Femur (tissue), 1 donor: ENCODE measurements around the gene SHLD2.
A peak's percentile ranks its signal among the peaks of the same experiment; 100 is the strongest.
"Not testable (repeated sequence)": the region's sequence is repeated elsewhere in the genome, so short reads cannot be mapped to it uniquely, and the experiment has no call there.

Experiments
- DNase-seq: peaks from one replicate; pipeline ENCODE4 v3.0.0-alpha.2; 2017

SHLD2 gene, protein sequence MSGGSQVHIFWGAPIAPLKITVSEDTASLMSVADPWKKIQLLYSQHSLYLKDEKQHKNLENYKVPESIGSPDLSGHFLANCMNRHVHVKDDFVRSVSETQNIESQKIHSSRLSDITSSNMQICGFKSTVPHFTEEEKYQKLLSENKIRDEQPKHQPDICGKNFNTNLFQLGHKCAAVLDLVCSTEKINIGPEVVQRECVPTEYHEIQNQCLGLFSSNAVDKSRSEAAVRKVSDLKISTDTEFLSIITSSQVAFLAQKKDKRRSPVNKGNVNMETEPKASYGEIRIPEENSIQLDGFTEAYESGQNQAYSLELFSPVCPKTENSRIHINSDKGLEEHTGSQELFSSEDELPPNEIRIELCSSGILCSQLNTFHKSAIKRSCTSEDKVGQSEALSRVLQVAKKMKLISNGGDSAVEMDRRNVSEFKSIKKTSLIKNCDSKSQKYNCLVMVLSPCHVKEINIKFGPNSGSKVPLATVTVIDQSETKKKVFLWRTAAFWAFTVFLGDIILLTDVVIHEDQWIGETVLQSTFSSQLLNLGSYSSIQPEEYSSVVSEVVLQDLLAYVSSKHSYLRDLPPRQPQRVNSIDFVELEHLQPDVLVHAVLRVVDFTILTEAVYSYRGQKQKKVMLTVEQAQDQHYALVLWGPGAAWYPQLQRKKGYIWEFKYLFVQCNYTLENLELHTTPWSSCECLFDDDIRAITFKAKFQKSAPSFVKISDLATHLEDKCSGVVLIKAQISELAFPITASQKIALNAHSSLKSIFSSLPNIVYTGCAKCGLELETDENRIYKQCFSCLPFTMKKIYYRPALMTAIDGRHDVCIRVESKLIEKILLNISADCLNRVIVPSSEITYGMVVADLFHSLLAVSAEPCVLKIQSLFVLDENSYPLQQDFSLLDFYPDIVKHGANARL

DNA sequence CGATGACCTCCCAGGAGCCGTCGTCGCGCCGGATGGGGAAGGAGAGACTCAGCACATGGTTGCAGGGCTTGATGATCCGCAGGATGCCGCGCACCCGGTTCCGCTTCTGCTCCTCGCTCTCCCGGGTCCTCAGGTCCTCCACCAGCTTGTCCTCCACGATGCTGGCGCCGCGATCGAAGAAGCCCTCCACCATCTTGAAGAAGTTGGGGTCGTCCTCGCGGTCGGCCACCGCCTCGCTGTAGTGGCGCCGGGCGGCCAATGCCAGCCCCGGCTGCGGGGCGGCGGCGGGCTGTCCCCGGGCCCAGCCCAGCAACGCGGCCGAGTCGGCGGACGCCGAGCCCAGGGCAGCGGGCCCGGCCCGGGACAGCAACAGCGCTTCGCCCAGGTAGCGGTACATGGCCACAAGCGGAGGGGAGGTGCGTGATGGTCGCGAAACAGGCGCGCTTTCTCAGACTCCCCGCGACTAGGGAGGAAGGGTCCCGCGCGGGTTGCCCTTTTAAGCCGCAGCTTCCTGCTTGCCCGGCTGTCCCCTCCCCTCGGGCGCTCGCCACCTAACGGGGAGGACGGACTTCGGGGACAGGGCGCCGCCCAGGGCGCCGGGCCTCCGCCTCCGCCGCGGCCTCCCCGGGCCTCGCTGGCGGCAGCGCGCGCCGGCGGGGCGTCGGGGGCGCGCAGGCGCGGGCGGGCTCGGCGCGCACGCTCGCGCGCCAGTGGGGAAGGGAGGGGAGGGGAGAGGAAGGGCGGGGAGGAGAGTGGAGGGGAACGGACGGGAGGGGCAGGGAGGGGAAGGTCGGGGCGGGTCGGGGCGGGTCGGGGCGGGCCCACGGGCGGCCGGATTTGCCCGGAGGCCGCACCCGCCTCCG is at the start of gene SHLD2, which contains the start of gene GLUD1:
TSS of gene SHLD2 (plus strand) at position 834 of the 863 bp plus-strand sequence. CDS start 56,149 bp downstream, outside the sequence.
TSS of gene GLUD1 (minus strand) at position 471 of the 863 bp plus-strand sequence. CDS start at position 397, 74 bp downstream.
- DNase-seq = peak; percentile 94

DNA sequence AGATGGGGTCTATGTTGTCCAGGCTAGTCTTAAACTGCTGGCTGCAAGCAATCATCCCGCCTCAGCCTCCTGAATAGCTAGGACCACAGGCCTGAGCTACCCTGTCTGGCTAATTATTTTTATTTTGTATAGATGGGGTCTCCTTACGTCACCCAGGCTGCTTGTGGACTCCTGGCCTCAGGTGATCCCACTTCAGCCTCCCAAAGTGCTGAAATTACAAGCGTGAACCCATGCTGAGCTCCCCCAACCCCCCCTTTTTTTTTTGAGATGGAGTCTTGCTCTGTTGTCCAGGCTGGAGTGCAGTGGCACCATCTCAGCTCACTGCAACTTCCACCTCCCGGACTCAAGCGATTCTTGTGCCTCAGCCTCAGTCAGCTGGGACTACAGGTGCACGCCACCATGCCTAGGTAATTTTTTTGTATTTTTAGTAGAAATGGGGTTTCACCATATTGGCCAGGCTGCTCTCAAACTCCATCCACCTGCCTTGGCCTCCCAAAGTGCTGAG is 49.5 kb upstream of the SHLD2 start:
- DNase-seq = no peak

DNA sequence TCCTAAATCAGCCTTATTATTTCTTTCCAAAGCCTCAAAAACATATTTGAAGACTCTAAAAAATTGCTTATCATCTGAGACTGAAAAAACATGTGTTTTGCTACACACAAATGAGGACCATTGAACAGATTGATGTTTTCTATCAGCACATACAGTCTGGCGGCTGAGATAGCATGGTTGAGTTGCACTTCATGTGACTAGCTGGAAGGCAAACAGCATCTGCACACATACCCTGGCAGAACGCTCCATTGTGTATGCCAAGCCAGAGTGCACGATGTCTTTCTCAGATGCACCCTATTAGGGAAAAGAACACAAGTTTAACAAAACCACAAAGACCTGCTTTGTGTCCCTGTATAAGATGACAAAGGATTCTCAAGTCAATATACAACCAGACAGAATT is 41.9 kb upstream of the SHLD2 start:
- peak; percentile 51 for DNase-seq

DNA sequence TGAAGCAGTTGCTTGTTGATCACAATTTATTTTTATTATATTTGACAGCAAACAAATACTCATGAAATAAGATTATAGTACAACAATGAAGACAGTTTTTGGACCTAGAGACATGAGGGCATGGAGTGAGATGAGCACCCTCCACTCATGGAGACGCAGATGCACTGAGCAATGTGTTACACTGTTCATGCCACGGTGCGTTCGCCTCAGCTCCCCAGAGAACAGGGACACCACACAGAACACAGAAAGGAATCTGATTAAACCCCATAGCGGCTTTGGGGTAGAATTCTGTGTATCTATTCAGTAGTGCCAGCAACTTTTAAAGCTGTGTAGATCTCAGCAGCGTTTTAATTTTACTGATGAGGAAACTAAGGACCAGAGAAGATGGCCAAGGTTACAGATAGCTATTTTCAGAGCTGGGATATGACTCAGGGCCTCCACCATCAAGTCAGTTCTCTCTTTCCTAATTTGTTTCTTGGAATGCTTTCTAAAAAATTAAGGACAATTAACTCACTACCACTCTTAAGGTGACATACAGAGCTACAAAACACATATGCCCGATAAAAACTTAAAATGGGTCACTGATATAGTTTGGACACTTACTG is 41.3 kb upstream of the SHLD2 start:
- no peak for DNase-seq

DNA sequence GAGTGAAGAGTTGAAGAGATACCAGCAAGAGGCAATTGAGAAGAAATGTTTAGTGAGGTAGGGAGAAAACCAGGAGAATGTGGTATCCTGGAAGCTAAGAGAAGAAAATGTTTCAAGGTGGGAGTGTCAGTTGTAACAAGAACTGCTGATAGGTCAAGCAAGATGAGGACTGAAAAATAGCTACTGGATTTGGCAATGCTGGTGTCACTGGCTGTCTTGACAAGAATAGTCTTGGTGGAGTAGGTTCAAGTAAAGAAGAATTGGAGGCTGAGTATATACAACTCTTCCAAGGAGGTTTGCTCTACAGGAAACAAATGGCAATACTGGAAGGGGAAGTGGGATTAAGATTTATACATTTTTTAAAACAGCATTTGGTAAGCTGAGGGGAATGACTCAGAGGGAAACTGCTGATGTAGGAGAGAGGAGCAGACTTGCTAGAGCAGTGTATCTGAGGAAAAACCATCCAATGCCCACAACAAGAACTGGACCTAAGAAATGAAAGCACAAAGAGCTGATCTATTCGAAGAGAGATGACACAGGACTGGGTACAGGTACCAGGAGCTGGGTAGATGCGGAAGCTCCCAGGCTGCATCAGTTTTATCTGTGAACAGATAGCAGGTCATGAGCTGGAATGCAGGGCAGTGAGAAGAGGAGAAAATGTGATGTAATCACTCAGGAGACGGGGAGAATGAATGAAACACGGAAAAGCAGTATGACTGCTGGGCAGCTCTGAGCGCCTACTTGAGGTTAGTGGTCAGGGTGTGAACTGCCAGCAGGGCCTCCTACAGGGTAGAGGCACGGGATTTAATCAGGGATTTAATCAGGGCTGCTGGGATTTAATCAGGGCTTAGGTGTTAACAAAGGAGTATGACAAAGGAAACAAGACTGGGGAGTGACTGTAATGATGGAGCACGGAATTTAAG is 40.4 kb upstream of the SHLD2 start:
- no peak for DNase-seq

DNA sequence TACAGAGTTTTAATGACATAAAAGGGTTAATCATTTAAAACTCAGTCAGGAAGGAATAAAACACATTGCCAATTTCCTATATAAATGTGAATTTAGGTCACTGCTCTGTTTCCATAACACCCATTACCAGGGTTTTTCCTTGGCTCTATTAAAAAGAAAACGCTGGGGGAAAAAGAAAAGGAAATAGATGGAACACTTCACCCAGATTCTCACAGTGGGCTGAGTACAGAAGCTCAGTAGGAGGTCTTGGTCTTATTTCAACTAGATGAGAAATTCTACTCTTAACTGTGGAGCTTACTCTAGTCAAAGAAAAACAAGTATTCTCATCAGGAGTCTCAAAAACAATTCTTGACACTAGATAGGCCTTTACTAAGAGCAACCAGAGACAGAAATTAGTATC is 36.8 kb upstream of the SHLD2 start:
- DNase-seq = no peak

DNA sequence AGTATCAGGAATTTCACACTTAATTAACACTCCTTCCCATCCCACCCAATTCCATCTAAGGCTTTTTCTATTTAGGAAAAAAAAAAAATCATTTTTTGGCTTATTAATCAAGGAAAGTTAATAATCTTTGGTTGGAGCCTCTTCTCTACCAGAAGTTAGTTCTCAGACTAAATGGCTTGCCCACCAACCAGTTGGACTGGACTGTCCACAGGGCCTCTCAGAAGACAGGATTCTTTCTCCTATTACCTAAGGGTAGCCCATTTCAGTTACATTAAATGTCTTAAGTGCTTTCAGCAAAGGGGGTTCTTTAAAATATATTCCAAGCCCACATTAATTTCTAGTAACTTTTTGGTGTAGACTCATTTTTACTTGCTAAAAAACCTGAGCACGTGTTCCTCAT is 35.6 kb upstream of the SHLD2 start:
- DNase-seq = no peak

DNA sequence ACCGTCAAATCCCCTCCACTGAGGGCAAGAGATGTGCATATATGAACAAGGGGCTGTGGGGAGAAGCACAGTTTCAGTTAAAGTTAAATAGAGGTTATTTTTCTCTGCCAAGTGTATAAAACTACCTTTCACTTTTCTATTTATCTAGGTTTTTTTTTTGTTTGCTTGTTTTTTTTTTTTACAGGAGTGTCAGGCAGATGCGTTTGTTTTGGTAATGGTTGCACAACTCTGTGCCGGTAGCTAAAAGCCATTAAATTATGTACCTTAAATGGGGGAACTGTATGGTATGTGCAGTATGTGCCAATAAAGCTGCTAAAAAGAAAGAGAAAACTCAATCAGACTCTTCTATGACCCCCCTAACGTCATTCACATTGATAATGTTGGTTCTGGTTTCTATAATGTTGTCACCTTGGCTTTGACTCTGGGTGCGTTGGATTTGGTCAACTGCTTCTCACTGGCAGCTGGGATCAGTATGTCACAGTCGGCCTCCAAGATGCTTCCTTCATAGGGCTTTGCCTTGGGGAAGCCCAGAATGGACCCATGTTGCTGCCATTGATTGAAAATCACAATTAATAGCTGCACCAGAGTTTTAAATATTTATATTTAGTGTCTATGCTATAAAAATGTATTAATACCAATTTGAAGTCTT is 34.6 kb upstream of the SHLD2 start:
- no peak for DNase-seq

DNA sequence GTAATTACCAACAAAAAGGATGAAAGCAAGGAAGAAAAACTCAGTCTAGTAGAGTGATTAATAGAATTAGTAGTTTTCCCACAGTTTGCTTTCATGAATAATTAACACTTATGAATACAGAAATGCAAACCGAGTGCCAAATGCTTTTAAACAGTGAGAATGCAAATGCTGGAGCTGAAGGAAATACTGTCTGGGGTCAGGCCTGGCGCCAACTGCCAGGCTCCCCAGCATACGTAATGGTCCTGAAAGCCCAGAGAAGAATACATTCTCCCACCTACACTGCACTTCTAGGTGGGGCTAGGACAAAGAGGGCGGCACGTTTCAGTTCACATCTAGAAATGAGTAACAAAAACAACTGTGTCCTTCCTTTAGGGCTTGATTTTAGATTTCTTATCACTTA is 30.4 kb upstream of the SHLD2 start:
- no peak for DNase-seq

DNA sequence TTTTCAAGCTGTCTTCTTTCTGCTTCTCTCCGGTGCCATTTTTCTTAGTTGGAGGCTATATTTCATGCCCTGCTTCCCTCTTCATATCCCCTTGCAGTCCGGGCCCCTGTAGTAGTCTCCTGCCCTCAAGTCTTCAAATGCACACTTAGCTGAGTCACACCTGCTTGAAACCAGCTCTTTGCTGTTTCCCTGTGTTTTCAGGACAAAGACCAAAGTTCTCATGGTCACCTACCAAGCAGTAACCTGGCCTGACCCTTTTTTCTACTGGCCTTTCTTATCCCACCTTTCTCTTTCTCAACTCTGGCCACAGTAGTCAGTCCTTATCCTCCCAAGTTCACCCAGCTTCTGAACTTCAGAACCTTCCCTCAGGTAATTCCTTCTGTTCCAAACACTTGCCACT is 28.8 kb upstream of the SHLD2 start:
- DNase-seq = no peak

DNA sequence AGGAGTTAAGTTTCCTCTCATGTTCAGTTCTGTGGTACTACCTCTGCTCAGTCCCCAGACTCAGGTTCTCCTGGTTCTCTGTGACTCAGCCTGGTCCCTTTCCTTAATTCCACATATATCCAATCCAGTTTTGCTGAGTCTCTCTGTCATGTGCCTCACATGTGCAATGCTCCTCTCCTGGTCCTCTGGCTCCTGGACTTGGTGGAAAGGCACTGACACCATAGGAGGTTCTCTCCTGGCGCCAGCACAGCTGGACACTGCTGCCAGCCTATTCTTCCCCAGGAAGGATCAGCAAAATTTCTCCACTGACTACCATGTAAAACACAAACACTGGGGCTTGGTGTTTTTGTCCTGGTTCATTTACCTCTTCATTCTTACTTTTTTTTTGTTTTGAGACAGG is 28.1 kb upstream of the SHLD2 start:
- DNase-seq = no peak

DNA sequence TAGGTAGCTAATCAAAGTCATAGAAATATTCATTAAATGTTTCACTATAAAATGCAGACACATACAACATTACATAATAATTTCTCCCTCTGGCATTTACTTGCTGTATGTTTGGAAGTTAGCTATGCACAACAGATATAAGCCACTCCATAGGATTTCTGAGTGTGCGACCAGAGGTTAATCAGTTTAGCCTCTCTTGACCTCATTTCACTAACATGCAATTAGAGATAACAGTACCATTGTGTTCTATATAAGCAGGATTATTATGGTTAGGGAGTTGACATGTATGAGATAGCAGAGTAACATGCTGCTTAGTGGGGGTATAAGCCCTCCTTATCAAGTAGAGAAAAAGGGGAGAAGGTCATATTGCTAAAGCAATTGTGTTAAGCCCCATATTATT is 26.7 kb upstream of the SHLD2 start:
- no peak for DNase-seq

DNA sequence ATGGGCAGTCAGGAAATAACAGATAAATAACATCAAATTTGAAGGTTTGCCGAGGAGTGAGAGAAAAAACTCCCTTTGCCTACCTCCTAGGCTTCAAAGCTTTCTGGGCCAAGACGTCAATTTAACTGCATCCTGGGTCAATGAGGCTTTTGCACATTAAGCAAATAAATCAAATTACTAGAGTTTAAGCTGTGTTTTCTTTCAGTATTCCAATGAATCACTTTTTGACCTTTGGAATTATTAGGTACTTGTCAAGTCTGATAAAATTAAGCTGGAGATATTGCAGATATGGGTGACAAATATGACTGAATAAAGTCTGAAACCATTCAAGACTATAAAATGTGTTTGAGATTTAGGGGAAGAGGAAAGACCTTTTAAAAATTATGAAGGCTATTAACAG is 22.6 kb upstream of the SHLD2 start:
- DNase-seq = no peak

DNA sequence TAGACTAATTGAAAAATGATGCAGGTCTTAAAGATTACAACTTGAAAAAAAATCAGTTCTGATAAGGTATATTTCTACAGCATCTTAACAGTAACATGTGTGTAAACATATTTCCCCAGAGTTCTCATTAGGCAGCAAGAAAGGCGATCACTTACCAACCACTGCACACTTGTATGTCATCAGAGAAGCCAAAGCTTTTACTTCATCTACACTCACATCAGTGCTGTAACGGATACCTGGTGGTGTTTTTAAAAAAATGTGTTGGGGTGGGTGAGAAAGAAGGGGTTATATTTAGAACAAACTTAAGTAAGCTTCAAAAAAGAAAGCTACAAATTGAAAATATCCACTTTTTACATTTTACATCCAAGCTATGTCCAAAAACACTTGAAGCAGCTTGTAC is 18.6 kb upstream of the SHLD2 start:
- not testable (repeated sequence) for DNase-seq

DNA sequence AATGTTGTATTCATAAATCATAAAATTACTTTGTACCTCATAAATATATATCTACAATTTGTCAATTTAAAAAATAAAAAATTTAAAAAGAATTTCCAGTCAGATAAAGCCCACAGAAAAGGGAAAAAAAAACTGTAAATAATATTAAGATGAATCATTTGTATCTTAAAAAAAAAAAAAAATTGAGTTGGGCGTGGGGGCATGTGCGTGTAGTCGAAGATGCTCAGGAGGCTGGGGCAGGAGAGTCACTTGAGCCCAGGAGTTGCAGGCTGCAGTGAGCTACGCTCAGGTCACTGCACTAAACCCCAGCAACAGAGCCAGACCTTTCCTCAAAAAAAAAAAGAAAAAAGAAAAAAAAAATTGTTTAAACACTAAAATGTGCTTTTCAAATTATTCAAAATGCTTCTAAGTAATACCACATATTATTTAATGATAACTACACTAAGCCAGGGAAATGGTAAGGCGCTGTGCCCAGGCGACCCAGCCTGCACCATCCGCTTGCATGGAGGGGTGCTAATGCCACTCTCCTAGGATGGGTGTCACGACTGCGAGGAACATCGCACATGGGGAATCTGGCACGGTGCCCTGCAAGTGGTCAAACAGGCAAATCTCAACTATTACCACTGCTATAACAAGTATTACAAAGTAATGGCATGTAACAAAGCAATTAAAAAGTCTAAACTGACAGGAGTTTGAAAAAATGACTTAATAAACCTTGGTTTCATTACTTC is 15.7 kb upstream of the SHLD2 start:
- no peak for DNase-seq

DNA sequence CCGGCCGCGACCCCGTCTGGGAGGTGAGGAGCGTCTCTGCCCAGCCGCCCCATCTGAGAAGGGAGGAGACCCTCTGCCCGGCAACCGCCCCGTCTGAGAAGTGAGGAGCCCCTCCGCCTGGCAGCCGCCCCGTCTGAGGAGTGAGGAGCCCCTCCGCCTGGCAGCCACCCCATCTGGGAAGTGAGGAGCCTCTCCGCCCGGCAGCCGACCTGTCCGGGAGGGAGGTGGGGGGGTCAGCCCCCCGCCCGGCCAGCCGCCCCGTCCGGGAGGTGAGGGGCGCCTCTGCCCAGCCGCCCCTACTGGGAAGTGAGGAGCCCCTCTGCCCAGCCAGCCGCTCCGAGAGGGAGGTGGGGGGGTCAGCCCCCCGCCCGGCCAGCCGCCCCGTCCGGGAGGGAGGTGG is 14.4 kb upstream of the SHLD2 start:
- not testable (repeated sequence) for DNase-seq

DNA sequence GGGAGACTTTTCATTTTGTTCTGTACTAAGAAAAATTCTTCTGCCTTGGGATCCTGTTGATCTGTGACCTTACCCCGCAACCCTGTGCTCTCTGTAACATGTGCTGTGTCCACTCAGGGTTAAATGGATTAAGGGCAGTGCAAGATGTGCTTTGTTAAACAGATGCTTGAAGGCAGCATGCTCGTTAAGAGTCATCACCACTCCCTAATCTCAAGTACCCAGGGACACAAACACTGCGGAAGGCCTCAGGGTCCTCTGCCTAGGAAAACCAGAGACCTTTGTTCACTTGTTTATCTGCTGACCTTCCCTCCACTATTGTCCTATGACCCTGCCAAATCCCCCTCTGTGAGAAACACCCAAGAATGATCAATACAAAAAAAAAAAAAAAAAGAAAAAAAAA is 13.4 kb upstream of the SHLD2 start:
- DNase-seq = not testable (repeated sequence)

DNA sequence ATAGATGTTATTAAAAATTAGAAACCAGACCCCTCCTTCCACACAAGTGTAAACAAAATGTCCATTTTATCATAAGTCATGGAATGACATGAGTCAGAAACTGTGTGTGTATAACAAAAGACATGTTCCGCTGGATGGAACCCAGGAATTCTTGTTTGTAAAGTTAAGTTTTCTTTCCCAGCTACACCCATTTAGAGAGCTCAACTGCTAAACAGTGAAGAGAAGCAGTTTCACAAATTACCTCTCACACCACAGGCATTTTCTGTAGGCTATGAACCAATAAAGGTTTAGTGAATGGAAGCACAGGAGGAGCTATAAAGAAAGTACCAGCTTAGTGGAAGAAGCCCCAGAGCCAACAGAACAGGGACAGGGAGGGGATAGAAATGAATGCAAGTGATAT is 12.8 kb upstream of the SHLD2 start:
- not testable (repeated sequence) for DNase-seq

DNA sequence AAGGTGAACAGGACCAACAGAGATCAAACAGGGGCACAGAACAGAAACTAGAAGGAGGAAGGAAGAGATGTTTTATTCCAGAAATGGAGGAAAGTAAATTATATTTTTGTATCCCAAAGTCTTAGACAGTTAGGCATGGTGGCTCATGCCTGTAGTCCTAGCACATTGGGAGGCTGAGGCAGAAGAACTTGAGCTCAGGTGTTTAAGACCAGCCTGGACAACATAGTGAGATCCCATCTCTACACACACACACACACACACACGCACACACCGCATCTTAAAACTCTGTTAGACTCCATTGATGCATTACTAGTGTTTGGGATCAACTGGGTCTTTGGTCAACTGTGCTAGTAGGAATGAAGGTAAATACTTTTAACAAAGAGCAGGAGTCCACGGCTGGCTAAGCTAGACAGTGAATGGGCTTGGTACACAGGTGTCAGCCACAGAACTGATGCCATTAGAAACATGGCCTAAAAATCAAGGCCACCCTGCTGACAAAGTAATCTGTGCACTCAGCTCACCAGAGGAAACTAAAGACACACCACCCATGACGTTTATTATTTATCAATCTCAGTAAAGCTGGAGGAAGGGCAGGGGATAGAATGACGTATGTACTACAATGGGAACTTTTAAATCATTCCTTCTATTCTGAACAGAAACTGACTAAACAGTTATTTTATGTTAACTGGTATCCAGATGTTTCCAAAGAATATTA is 11.3 kb upstream of the SHLD2 start:
- not testable (repeated sequence) for DNase-seq
